GM21381 (cell line): ENCODE results near the gene PRXL2C.

ENCODE experiments used
- ATAC-seq: cut with Tn5 transposase; IDR thresholded peaks from one replicate; pipeline ENCODE4 v1.9.1; 2021; ENCODE audit warnings: mild to moderate bottlenecking, moderate library complexity; ENCODE audit not compliant: unreplicated experiment

PRXL2C gene

DNA sequence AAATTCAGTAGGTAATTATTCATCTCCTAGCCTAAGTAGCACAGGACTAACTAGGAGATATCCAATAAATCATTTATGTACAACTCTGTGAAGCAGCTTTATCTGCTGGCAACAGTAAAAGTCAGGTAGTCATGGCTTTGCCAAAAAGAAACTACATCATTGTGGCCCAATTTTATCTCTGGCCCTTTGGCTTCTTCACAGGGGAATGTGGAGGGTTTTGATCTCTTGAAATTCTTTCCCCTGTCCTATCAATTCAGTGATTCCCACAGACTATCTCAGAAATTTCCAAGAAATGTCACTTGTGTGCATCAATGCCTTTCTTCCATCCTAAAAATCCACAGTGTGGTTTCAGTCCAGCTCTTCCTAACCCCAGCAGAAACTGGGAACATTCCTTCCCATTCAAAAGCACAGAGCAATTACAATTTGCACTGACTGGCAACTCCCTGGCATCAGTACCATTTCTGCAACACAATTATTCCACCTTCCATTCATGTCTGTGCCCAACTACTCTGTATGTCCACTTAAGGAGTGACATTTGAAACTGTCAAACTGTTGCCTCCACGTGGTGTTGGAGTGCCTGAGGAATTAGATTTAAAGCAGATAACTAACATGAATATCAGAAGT, 42.0 kb downstream of the PRXL2C start:
- no peak for ATAC-seq

DNA sequence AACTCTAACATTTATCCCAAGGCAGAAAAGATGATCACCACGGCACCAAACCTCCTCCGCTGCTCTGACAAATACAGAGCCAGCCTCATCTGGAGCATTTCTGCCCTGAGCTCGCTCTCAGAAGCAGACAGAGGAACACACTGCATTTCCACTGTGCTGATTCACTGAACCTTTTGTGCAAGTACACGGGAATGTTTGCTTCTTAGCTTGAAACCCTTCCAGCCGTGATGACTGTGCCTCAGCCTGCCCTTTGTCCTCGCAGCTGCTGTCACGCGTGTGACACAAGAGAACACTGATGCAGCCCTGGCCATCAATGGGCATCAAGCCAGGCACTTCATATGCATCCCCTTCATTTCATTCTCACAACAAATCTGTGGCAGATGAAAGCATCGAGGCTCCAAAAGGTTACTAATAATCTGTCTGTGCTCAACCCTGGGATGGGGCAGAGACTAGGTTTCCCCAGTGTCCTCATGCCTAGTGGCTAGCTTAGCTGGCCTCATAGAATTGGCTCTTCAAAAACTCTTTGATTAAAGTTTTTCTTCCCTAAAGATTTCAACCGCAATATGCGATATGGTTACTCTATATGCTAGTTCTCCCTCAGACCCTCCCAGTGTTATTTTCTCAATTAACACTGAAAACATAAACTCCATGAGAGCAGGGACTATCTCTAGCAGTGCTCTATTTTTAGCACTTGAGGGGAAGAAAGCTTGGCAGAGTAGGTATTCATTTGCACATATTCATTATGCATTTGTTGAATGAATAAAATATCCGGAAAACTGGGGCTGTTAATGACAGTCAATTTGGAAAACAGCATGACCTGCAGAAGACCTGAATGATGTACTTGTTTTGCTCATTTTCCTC, 42.8 kb downstream of the PRXL2C start:
- ATAC-seq, result no peak

DNA sequence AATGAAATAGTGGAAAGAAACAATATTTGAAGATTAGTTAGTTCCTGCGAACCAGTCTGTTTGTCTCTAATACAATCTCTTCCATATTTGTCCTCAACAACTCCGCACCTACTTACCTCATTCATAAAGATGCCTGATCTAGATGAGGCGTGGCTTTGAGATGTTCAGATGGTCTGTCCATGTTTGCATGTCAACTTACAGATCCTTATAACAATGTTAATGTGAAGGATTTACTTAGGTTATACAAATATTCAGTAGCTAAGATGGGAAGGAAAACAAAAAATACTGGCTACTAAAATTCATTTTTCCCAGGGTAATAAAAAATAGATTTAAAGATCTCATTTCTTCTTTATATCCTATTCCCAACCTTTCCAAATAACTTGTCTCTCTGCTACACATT, 43.8 kb downstream of the PRXL2C start:
- no peak for ATAC-seq

DNA sequence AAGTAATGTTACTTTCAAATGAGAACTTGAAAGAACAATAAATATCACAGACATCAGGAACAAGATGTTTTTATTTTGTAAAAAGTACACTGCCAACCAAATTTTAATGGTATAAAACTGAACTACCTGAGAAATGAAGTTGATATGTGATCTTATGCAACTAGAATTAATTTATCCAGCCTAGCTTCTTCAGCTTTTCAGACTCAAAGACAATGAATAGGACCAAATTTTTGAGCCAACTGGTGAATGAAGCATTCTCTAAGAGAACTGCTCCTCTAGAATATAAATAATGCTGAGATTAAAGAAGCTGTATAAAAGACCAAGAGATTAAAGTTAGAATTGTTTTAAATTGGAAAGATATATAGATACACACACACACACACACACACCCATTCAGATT, 45.4 kb downstream of the PRXL2C start:
- no peak for ATAC-seq

DNA sequence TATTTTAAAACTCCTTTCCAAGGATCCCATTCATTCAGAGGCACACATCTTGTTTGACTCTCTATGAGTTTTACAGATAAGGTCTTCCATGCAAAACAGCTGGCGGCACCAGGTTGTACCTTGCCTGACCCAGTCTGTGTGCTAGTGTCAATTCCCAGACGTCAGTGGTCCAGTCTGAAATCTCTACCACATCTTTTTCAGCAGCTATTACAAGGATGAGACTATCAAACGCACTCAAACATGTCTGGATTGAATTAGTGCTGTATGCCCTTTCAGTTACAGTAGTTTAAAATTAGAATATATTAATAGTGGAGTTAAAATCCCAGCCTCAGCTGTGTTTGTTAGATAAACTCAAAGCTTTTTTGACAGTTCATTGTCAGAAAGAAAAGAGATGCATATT, 47.1 kb downstream of the PRXL2C start:
- ATAC-seq, result no peak

DNA sequence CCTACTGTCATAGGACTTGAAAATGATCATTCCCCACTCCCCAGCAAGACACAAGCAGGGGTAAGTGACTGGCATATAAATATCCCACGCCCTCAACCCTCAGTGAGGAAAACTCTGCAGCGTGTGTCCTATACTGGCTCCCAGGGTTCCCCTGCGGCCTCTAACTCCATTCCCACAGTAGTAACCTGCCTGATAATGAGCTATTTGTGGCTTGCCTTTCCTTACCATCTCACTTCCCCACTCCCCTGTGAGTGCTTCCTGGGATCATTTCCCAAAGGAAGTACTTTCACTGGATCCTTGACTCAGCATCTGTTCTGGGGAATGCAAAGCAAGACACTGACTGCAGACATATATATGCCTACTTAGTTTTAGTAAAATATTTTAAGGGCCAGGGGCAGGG, 49.8 kb downstream of the PRXL2C start:
- no peak for ATAC-seq

DNA sequence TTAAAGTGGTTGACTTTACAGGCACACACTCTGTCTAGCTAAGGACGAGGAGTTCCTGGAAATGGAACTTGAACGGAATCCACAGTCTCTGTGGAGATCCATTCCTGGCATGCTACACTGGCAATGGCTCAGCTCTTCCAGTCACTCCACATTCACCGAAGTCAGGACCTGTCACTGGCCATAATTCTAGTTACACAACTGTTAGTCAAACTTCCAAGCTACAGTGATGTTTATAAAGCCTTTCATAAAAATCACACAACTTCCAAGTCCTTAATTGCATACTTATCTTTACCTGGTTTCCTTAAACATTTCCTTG, 51.2 kb downstream of the PRXL2C start:
- no peak for ATAC-seq

DNA sequence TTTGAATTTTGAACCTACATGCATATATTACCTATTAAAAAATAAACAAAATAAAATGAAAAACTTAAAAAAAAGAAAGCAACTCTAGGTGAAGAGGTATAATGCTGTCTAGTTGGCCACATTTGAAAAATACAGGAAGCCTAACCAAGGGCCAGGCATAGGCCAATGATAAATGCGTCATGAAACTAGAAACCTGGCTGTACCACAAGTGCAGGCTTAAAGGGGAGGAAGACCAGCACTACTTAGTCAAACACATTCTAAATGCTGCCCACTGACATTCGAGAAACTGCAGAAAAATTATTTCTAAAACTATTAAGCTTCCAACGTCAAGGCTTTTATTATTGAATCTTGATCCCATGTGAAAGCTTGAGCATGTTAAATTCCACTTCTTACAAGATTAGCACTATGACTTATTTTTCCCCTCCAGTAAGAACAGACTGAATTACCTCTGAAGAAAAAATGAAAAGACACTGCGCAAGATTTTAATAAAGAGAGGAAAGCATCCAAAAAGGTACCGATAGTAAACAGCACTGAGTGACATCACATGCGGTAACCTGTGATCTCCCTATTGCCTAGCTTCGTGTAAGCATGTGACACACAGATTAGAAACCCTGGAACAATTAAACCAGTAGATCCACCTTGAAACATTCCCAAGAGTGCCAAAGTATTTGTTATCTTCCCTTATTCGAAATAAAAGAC, 51.7 kb downstream of the PRXL2C start:
- ATAC-seq, result no peak

DNA sequence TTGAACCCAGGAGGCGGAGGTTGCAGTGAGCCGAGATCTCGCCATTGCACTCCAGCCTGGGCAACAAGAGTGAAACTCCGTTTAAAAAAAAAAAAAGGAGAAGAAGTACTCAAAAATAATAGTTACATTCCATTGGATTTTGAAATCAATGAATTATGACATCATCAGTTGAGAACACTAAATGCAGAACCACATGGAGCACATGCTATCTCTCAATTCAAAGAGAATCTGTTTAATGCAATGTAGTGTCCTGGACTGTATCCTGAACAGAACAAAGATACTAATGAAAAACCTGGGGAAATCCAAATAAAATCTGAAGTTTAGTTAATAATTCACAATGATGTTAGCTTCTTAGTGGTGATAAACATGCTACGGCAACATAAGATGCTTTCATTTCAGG, 55.8 kb downstream of the PRXL2C start:
- ATAC-seq, result no peak

DNA sequence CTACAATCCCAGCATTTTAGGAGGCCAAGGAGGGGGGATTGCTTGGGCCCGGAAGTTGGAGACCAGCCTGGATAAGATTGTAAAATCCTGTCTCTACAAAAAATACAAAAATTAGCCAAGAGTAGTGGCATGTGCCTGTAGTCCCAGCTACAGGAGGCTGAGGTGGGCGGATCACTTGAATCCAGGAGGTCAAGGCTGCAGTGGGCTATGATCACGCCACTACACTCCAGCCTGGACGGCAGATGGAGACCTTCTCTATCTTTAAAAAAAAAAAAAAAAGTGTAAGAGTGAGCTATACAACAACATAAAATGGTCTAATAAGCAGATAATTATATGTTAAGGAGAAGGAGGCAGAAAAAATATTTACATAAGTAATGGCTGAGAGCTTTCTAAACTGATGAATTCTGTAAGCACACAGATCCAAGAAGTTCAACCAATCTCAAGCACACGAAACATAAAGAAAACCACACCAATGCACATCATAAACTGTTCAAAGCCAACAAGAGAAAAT, 58.5 kb downstream of the PRXL2C start:
- no peak for ATAC-seq
